Activated CD4-positive, alpha-beta T cell treated with anti-CD3 and anti-CD28 coated beads, Interleukin-2, amount 50 U/mL, for 24 hours (primary cell): ENCODE measurements around the gene QSER1.
"Not testable (repeated sequence)": the region's sequence is repeated elsewhere in the genome, so short reads cannot be mapped to it uniquely, and the experiment has no call there.

Experiments
- DNase-seq, 2 donors: peaks; one replicate each; pipeline ENCODE4 v3.0.0-alpha.2; 2020; ENCODE audit warnings: low read depth in 1 of 2, low spot score in 1 of 2

The QSER1 gene

DNA sequence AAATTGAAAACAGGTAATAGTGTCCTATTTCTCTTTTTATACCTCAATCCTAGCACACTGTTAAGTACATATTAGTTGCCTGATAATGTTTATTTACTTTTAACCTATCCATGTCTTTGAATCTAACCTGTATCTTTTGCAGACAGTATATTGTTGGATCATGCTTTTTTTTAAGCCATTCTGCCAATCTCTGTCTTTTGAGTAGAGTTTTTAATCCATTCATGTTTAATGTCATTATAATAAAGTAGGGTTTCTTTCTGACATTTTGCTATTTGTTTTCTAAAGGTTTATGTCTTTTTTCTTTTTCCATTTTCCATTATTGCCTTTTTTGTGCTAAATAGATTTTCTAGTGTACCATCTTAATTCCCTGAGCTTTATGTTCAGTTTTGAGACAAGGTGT is 99.3 kb downstream of the QSER1 start:
- DNase-seq: no peak

DNA sequence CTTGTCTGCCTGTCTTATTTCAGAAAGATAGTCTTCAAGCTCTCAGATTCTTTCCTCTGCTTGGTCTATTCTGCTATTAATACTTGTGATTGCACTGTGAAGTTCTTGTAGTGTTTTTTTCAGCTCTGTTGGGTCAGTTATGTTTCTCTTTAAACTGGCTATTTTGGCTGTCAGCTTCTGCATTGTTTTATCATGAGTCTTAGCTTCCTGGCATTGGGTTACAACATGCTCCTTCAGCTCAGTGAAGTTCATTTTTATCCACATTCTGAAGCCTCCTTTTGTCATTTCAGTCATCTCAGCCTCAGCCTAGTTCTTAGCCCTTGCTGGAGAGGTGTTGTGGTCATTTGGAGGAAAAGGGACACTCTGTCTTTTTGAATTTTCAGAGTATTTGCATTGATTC is 107.6 kb downstream of the QSER1 start:
- DNase-seq: no peak

DNA sequence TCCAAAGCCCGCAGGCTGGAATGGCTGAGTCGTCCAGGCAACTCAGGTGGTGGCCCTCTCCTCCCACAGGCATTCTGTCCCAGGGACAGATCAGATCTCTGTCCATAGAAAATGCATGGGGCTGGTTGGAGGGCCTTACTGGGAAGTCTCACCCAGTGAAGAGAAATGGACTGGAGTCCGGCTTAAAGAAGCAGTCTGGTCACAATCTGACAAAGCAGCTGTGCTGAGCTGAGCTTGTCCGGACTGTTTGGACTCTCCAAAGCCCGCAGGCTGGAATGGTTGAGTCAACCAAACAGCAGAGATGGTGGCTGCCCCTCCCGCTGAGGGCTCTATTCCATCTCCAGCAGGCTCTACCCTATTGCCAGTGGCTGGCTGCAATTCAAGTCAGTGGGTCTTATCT is 108.7 kb downstream of the QSER1 start:
- DNase-seq: no peak

DNA sequence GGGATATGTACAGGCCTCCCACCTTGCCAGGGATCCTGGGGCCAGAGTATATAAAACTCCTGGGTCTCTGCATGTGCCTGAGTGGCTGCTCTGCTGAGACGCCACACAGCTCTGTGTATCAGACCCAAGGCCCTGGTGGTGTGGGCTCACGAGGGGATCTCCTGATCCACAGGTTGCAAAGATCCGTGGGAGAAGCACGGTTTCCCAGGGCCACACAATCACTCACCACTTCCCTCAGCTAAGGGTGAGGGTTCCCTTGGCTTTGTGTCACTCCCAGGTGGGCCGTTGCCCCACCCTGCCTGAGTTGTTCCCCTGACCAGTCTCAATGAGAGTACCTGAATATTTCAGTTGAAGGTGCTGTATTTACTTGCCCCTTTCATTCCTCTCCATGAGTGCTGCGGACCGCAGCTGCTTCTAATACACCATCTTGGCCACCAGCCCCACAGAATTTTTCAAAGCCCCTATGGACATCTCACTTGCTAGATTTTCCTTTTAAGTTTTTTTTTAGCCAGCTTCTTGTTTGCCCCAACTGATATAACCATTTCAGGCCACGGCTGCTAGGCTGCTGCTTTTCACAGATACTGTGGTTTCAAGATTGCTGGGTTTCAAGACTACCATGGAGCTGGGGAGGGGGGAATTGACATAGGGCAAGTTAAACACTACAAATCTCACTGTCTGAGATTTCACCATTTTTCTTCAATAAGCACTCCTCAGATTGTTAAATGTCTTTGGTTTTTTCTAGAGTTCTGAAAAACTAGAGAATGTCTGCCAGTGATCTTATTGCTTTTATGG is 109.3 kb downstream of the QSER1 start:
- DNase-seq: no peak

DNA sequence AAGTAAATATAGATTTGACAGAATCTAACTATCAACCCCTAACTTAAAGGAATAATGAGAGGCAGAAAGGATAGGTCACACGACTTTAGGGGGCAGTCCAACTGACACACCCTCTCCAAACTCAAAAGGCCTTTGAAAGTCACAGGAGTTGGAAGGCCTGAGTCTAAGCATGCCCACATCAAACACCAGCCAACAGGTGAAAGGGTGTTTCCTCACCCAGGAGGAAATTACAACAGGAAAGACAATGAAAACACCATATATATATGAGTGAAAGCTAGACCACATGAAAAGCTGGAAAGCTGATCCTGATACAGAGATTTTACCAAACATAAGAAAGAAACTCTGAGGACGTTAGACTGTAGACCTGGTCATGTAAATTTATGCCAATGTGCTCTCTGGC is 112.6 kb downstream of the QSER1 start:
- DNase-seq: no peak

DNA sequence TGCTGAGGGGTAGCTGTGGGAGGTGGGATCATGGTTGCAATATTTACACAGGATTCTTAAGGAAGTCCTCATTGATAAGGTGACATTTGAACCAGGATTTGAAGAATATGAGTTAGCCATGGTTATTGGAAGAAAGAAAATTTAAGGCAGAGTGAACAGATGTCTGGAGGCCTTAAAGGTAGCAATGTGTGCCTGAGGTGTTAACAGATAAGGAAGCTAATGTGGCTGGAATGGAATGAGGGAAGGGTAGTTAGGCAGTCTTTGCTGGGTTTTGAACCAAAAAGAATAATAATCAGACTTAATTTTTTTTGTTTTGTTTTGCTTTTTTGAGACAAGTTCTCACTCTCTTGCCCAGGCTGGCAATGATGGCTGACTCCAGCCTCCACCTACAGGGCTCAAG is 113.4 kb downstream of the QSER1 start:
- DNase-seq: no peak

DNA sequence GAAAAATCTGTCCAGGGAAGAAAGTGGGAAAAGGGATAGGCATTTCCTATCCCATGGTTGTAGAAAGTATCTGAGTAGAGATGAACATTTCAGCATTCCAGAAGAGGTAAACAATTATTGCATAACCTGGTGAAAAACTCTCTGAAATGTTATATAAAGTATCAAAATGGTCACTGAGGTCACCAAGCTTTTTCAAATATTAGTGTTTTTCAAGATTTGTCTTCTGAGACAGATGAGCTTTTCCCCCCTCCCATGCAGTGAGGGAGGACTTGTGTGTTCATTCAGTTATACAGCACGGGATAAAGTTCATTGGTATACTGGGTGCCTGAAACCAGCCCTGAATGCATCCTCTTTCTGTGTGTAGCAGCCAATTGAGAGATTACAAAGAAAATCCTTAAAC is 121.1 kb downstream of the QSER1 start:
- DNase-seq: no peak

DNA sequence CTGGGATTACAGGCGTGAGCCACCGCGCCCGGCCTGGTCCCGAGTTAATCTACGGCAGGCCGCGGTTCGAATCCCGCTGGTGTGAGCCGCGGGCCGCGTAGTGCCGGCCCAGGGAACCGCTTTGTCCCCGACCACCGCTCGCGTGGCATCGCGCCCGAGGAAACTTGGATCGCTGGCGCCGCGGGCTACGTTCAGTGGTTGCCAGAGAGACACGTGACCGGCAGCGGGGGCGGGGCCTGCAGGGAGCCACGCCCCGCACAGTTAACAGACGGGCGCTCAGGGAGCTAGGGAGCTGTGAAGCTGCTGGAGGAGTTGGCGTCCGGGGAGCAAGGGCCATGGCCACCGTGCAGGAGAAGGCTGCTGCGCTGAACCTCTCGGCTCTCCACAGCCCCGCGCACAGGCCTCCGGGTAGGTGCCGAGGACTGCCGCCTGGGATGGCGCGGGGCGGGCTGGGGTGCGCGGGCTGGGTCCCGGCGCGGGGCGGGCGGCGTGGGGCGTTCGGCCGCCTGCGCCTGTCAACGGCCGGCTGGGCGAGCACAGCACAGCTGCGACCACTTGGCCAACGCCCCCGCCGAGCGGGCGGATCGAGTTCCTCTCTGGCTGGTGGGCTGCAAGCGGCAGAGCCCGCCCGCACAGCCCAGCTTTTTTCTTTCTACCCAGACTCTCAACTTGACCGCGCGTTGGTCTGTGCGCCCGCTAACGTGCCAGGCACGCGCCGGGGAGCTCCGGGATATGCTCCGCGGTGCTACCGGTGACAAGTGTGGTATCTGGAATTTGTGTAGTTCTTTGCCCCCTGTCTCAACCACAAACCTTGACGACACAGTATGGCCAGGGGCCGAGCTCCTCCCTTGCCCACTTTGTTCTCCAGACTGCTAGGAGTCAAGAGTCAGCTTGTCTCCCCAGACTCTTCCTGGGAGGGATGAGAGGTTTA is 123.3 kb downstream of the QSER1 start, which contains the start of gene DEPDC7:
DEPDC7 (plus strand) TSS at position 258 of the 931 bp plus-strand sequence; CDS start at position 336, 78 bp downstream.
- DNase-seq: peak; percentile 43 to 61

DNA sequence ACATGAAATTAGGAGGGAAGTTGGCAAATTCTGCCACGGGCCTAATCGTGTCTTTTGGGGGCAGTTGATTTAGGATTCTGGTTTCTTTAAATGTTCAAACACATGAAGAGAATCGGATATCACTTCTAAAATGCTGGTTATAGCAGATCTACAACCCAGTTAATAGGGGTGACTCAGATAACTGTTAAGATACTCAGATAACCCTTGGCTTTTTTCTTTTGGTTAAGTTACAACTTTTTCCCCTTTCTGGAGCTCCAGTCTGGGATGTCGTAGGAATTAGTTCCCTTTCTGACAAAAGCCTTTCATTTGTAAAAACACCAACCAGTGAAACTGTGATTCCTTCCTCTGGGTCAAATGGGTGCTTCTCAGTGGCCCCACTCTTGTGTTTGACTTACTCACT is 124.0 kb downstream of the QSER1 start:
- DNase-seq: no peak

DNA sequence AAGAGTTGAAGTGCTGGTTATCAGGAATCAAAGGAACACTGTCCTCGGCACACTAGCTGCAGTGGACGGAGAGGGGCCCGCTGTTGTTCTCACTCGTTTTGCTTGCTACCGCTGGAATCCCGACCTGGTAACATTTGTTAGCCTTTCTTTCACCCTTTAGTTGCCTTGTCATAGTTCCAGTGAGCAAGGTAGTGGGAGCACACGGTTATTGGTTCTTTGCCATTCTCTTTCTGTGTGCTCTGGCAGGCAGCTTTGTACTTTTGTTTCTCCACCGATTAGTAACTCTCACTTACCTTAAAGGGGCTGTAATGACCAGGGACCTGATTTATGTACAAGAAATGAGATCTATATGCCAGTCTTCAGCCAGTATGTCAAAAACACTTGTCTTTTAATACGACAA is 124.9 kb downstream of the QSER1 start:
- DNase-seq: no peak

DNA sequence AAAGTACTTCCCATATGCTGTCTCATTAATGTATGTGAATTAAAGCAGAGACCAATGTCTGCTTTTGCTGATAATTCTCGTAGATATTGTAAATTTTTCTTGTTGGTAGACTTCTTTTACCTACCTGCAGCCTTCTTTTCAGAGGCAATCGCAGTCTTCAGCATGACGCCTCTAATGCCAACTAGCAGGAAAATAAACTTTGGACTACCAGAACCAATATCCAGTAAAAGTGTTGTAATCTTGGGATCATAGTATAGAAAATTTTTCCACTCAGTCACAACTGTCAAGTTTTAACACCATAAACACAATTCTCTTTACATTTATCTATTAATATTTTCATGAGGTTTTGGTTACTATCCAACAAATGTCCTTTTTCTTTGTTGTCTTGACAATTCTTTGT is 125.4 kb downstream of the QSER1 start:
- DNase-seq: no peak

DNA sequence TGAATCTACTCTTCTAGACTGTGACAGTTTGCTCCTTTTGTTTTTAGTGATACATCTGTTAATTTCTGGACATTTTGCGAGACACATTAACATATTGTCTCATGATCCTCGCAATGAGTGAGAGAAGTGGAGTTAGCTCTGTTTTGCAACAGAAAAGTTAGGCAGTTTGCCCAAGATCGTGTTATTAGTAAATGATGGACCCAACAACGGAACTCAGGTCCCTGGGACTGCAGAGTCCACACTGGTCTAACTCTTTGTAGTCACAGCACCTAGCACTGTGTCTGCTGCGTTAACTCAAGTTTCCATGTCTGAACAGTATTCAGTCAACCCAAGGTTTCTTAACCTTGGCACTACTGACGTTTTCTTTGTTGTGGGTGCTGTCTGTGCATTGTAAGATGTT is 126.2 kb downstream of the QSER1 start:
- DNase-seq: no peak

DNA sequence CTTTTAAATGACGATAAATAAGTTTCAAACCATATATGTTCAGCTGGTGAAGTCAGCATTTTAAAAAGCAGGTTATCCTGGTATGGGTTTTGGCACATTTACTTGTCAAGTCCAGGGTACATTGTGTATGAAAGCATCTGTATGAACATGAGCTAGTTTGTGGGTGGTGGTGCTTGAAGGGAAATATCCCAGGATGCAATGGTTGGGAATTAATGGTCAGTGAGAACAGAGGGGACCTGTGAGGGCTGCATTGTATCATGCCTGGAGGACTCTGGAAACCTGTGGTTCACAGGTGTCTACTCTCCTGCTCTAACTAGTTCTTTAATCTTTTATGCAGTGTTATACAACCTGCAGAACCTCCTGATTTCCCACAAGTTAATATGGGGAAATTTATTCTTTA is 128.9 kb downstream of the QSER1 start:
- DNase-seq: no peak

DNA sequence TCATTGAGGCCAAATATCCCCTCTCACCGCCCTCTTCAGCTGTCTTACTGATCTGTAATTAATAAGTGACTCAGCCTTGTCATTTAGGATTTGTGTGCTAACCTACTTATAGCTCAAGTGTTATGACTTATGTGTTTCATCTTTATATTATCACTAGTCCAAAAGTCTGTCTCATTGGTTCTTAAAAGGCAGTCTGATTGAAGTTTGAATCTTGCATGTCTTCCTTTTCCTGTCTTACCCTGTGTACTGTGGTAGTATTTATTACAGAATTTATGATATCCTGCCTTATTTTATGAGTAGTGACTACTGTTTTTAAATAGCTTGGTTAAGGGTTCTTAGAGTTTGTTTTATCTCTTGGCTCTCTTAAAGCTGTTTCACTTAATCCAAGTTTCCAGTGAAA is 129.3 kb downstream of the QSER1 start:
- DNase-seq: no peak

DNA sequence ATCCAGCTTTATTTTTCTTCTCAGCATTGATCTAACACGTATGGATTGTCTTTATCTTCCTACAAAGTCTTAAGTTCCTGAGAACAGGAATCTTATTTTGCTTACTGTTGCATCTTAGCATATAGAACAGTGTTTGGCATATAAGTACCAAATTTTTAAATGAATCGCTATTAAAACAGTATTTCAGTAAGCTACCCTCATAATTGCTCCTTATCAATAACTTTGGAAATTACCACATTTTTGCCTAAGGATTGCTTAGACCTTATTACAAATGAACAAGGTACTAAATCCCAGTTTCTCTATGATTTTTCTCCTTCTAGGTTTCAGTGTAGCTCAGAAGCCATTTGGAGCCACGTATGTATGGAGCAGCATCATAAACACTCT is 132.7 kb downstream of the QSER1 start:
- DNase-seq: no peak

DNA sequence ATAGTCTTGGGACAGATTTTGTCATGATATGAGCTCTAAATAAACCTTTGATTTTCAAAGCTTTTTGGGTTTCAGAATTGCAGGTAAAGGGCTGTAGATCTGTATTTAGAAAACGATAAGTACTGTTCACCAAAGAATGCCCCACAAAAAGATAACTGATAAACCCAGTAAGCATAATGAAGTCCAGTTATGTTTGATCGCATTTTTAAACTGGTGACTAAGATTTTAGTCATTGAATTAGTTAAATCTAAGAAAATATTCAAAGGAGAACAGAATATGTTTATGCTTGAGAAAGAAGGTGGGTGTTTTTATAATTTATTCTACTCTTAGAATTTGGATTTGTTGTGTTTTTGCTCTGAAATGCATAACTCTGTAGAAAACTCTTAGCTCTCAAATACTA is 134.6 kb downstream of the QSER1 start:
- DNase-seq: no peak

DNA sequence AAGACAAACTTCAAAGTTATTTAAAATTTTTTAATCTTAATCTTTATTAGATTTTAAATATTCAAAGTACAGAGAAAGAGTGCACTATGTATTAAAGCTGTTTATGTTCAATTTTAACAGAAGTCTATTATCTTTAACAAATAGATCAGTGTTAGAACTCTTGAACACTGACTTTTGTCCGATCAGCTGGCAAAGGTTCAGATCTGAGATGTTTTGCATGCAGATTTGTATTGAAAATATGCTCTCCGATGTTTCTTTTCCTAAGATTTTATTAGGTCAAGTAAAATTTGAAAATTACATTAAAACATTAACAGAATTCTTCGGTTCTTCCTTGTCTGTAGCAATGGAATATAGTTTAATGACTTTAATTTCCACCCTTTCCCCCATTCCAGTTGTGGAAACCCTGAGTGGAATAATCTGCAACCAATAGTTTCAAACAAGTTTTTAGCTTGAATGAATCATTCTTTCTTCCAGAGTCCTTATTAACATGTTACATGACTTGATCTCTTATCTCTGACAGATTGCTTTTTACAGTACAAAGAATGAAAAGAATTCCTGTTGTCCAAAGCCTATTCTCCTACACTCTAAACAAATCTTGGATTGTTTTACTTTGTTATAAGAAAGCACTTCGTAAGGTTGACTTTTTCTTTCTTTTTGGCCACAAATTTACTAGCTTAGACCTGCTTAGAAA is 135.4 kb downstream of the QSER1 start:
- DNase-seq: no peak

DNA sequence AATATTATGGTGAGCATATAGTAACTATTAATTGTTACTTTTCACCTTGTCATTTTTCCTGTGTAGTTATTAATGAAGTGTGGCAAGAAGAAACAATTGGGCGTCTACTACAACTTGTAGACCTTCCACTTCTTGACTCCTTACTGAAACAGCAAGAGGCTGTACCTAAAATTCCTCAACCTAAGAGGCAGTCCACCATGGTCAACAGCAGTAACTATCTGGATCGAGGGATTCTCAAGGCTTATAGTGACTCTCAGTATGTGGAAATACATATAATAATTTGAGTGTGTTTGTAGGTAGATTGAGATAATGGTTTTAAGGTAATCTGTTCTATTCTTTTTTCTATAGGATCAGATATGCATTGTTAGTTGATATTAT is 135.9 kb downstream of the QSER1 start:
- DNase-seq: no peak

DNA sequence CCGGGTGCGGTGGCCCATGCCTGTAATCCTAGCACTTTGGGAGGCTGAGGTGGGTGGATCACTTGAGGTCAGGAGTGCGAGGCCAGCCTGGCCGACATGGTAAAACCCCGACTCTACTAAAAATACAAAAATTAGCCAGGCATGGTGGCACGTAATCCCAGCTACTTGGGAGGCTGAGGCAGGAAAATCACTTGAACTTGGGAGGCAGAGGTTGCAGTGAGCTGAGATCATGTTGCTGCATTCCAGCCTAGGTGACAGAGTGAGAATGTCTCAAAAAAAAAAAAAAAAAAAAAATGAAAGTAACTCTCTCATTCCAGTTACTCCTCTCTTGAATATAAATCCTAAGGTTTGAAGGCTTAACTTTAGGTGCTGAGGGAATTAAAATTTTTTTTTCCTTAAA is 136.6 kb downstream of the QSER1 start:
- not testable (repeated sequence) for DNase-seq
